HEK293T (cell line): ENCODE measurements around the gene P3H2.

ENCODE experiments used
- CTCF ChIA-PET: fragments of 350-600 bp; formaldehyde crosslinking; extraction: SDS; loops from one replicate; lab custom pipeline; 2021; ENCODE audit warnings: antibody characterized with exemption, inconsistent platforms; lab: Yijun Ruan, JAX
- POLR2A ChIA-PET: fragments of 350-600 bp; formaldehyde crosslinking; extraction: SDS; loops from one replicate; lab custom pipeline; 2020; ENCODE audit warnings: antibody characterized with exemption, inconsistent platforms; lab: Yijun Ruan, JAX
- DNase-seq: peaks from one replicate; pipeline ENCODE4 v3.0.0; 2012; ENCODE audit warnings: mixed read lengths; ENCODE audit errors: extremely low spot score
- ARNT ChIP-seq: fragments of 450-650 bp; IDR thresholded peaks from 2 replicates; pipeline ENCODE4 v1.6.1; 2017; ENCODE audit warnings: mild to moderate bottlenecking
- BHLHE40 ChIP-seq: fragments of 450-650 bp; IDR thresholded peaks from 2 replicates; pipeline ENCODE4 v1.6.1; 2016; ENCODE audit warnings: mild to moderate bottlenecking, moderate library complexity, borderline replicate concordance
- CTBP1 ChIP-seq: fragments of 450-650 bp; IDR thresholded peaks from 2 replicates; pipeline ENCODE4 v1.6.1; 2016; ENCODE audit warnings: borderline replicate concordance
- ELF4 ChIP-seq: fragments of 450-650 bp; IDR thresholded peaks from 2 replicates; pipeline ENCODE4 v1.6.1; 2017; ENCODE audit warnings: antibody characterized with exemption
- FOXA1 ChIP-seq: fragments of 450-650 bp; IDR thresholded peaks from 2 replicates; pipeline ENCODE4 v1.6.1; 2016; ENCODE audit warnings: mild to moderate bottlenecking
- FOXK2 ChIP-seq: fragments of 450-650 bp; IDR thresholded peaks from 2 replicates; pipeline ENCODE4 v1.6.1; 2016; ENCODE audit warnings: mild to moderate bottlenecking
- FOXM1 ChIP-seq: fragments of 450-650 bp; IDR thresholded peaks from 2 replicates; pipeline ENCODE4 v1.6.1; 2017; ENCODE audit warnings: mild to moderate bottlenecking, borderline replicate concordance
- HDGF ChIP-seq: fragments of 450-650 bp; IDR thresholded peaks from 2 replicates; pipeline ENCODE4 v1.6.1; 2017; ENCODE audit warnings: antibody characterized with exemption, borderline replicate concordance
- L3MBTL2 ChIP-seq: fragments of 450-650 bp; conservative IDR thresholded peaks from 2 replicates; pipeline ENCODE4 v1.6.1; 2016; ENCODE audit warnings: mild to moderate bottlenecking
- LEF1 ChIP-seq: fragments of 450-650 bp; IDR thresholded peaks from 2 replicates; pipeline ENCODE4 v1.6.1; 2017; ENCODE audit warnings: mild to moderate bottlenecking, borderline replicate concordance
- NFRKB ChIP-seq: fragments of 450-650 bp; IDR thresholded peaks from 2 replicates; pipeline ENCODE4 v1.6.1; 2016; ENCODE audit warnings: mild to moderate bottlenecking, moderate library complexity
- PKNOX1 ChIP-seq: fragments of 450-650 bp; IDR thresholded peaks from 2 replicates; pipeline ENCODE4 v1.6.1; 2016
- SP1 ChIP-seq: fragments of 450-650 bp; IDR thresholded peaks from 2 replicates; pipeline ENCODE4 v1.6.1; 2017
- SUZ12 ChIP-seq: fragments of 450-650 bp; IDR thresholded peaks from 2 replicates; pipeline ENCODE4 v1.6.1; 2016; ENCODE audit warnings: mild to moderate bottlenecking
- TARDBP ChIP-seq: fragments of 450-650 bp; IDR thresholded peaks from 2 replicates; pipeline ENCODE4 v1.6.1; 2016
- ZNF384 ChIP-seq: fragments of 450-650 bp; IDR thresholded peaks from 2 replicates; pipeline ENCODE4 v1.6.1; 2016

The P3H2 gene

GRCh38 chr3:189995129-189995528, 125.6 kb downstream of the P3H2 start:
- CTCF ChIA-PET, result interaction anchor here (0.6 kb wide), 1 partner anchor 187 kb away, joined by 5 read pairs; no protein-coding TSS in a partner anchor
- TF ChIP-seq ZNF384 (no peak), LEF1 (no peak), HDGF (no peak), FOXK2 (no peak), FOXM1 (no peak), ELF4 (no peak), CTBP1 (no peak), NFRKB (no peak), BHLHE40 (no peak), TARDBP (no peak), SUZ12 (no peak), PKNOX1 (no peak), FOXA1 (no peak), SP1 (no peak), ARNT (no peak), L3MBTL2 (no peak)
- POLR2A ChIA-PET, result no interaction called here
- no peak for DNase-seq

- ChIA-PET CTCF (no interaction called here), POLR2A (no interaction called here)
- DNase-seq, result no peak
- TF ChIP-seq HDGF, result no peak
- no peak for TF ChIP-seq ELF4
- no peak for TF ChIP-seq SUZ12
- TF ChIP-seq FOXA1, result no peak
- TF ChIP-seq FOXK2, result no peak
- no peak for TF ChIP-seq ARNT
- TF ChIP-seq ZNF384, result no peak
- no peak for TF ChIP-seq BHLHE40
- TF ChIP-seq FOXM1, result no peak
- TF ChIP-seq SP1, result no peak
- no peak for TF ChIP-seq LEF1
- TF ChIP-seq PKNOX1, result no peak
- no peak for TF ChIP-seq TARDBP
- no peak for TF ChIP-seq NFRKB
Measured at GRCh38 chr3:189990826-189991225, 129.9 kb downstream of the P3H2 start.

GRCh38 chr3:189988854-189989253, 131.8 kb downstream of the P3H2 start:
- CTCF ChIA-PET, result no interaction called here
- TF ChIP-seq NFRKB (no peak), SP1 (no peak)
- POLR2A ChIA-PET, result no interaction called here
- no peak for DNase-seq

GRCh38 chr3:189988322-189988721, 132.4 kb downstream of the P3H2 start:
- ChIA-PET POLR2A (no interaction called here), CTCF (interaction anchor here (0.8 kb wide), 1 partner anchor 82 kb away, joined by 3 read pairs; no protein-coding TSS in a partner anchor)
- TF ChIP-seq LEF1 (no peak), L3MBTL2 (no peak), PKNOX1 (no peak), HDGF (no peak)
- no peak for DNase-seq

- TF ChIP-seq CTBP1, result no peak
- POLR2A ChIA-PET, result no interaction called here
- DNase-seq, result no peak
- CTCF ChIA-PET, result interaction anchor here (0.6 kb wide), 1 partner anchor 223 kb away, joined by 3 read pairs; no protein-coding TSS in a partner anchor
Measured at GRCh38 chr3:189985948-189986347, 134.7 kb downstream of the P3H2 start.

GRCh38 chr3:189983612-189984011, 137.1 kb downstream of the P3H2 start:
- ChIA-PET POLR2A (no interaction called here), CTCF (no interaction called here)
- DNase-seq, result no peak
- TF ChIP-seq ARNT (no peak), FOXA1 (no peak), CTBP1 (no peak), HDGF (no peak), NFRKB (no peak), FOXM1 (no peak), ELF4 (no peak), PKNOX1 (no peak), BHLHE40 (no peak), FOXK2 (no peak), SP1 (no peak)
